PC-9 (cell line): Measurements from ENCODE around the gene ZC3HAV1.

Experiments used
- EZH2 ChIP-seq: fragments of 200-600 bp; sonication (generic); IDR thresholded peaks from 2 replicates; pipeline ENCODE4 v1.8.0; 2017; ENCODE audit warnings: antibody characterized with exemption, low read depth
- TF ChIP-seq, protein P1 (sequence below): fragments of 200-600 bp; sonication (generic); conservative IDR thresholded peaks from 2 replicates; pipeline ENCODE4 v1.6.1; 2017; ENCODE audit warnings: mixed run types, antibody characterized with exemption, mild to moderate bottlenecking, moderate library complexity

GRCh38 chr7:139103057-139103815 lies 6.3 kb downstream of the ZC3HAV1 start:
- TF ChIP-seq, protein P1, sequence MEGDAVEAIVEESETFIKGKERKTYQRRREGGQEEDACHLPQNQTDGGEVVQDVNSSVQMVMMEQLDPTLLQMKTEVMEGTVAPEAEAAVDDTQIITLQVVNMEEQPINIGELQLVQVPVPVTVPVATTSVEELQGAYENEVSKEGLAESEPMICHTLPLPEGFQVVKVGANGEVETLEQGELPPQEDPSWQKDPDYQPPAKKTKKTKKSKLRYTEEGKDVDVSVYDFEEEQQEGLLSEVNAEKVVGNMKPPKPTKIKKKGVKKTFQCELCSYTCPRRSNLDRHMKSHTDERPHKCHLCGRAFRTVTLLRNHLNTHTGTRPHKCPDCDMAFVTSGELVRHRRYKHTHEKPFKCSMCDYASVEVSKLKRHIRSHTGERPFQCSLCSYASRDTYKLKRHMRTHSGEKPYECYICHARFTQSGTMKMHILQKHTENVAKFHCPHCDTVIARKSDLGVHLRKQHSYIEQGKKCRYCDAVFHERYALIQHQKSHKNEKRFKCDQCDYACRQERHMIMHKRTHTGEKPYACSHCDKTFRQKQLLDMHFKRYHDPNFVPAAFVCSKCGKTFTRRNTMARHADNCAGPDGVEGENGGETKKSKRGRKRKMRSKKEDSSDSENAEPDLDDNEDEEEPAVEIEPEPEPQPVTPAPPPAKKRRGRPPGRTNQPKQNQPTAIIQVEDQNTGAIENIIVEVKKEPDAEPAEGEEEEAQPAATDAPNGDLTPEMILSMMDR: no peak
- TF ChIP-seq EZH2: no peak
